Stimulated activated CD4-positive, alpha-beta T cell treated with anti-CD3 and anti-CD28 coated beads, Interleukin-2, amount 100 ng/mL, for 48 hours (primary cell): Measurements from ENCODE around the gene SERTAD4.
"Not testable (repeated sequence)": the region's sequence is repeated elsewhere in the genome, so short reads cannot be mapped to it uniquely, and the experiment has no call there.

Source experiments
- DNase-seq, 2 donors: peaks; one replicate each; pipeline ENCODE4 v3.0.0-alpha.2; 2020

SERTAD4 gene

DNA sequence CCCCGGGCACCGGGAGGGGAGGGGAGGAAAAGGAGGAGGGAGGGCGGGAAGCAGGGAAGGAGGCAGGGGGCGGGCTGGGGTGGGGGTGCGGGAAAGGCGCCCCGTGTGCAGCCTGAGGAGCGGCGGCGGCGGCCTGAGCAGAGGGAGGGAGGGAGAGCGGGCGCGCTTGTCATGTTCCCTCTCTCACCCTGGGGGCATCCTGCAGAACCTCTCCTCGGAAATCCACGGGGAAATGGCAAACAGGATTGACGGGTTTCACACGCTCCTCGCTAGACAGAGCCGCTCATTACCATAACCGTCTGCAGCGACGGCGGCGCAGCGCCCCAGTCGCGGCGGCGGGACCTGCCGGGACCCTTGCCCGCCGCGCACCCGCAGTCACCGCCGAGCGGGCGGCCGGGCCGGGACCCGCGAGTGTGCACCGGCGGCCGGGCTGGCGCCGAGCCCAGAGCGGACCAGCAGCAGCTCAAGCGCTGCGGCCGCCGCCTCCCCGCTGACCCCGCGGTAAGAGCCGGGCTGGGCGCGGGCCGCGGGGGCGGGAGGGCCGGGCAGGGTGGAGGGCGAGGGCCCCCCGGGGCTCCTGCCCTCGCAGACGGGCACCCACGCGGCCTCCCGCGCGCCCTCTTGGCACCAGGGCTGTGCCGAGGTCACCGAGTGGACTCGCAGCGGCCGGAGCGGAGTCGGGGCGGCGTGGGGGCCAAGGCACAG is at the start of gene SERTAD4:
Gene SERTAD4, plus strand, starts transcription at position 286 of the 705 bp plus-strand sequence. CDS start 5,165 bp downstream, outside the sequence.
- DNase-seq = no peak

DNA sequence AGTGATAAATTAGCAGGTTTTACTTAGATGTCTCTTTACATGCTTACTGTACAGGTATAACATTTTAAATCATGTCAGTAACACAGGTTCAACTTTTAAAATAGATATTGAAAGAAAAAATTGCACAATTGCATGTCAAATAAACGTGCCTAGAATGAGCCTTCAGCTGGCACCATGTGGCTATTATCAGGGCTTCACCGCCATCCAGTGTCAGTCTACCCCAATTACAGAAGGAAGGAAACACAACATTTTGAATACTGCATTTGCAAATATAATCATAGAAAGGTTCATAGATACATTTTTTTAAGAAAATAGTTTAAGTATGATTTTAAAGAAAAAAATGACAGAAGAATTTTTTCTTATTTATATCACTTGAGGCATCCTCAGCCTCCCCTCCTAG is 47.5 kb upstream of the SERTAD4 start:
- DNase-seq = no peak

DNA sequence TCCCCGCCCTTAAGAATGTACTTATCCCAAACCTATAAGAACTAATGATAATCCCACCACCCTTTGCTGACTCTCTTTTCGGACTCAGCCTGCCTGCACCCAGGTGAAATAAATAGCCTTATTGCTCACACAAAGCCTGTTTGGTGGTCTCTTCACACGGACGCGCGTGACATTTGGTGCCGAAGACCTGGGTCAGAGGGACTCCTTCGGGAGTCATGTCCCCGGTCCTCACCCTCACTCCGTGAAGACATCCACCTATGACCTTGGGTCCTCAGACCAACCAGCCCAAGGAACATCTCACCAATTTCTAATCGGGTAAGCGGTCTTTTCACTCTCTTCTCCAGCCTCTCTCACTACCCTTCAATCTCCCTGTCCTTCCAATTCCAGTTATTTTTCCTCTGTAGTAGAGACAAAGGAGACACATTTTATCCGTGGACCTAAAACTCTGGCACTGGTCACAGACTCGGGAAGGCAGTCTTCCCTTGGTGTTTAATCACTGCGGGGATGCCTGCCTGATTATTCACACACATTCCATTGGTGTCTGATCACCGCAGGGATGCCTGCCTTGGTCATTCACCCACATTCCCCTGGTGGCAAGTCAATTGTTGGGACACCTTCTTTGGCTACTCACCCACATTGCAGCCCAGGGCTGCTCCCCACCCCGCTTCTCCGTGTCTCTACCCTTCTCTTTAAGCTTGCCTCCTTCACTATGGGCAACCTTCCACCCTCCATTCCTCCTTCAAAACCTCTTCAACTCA is 44.6 kb upstream of the SERTAD4 start:
- not testable (repeated sequence) for DNase-seq

DNA sequence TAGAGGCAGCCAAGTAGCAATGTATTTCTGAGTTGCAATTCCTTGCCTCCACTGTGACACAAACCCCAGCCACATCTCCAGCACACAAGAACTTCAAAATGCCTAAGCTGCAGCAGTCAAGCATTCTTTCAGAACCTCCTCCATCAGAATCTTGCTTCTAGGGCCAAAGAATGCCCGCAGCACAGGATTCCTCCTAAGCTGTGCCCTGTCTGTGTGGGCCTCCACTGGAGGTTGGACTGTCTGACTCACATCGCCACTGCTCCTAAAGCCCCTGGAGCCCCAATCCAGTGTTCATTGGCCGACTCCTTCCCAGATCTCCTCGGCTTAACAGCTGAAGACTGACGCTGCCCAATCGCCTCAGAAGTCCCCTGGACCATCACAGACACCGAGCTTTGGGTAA is 43.2 kb upstream of the SERTAD4 start:
- no peak for DNase-seq

DNA sequence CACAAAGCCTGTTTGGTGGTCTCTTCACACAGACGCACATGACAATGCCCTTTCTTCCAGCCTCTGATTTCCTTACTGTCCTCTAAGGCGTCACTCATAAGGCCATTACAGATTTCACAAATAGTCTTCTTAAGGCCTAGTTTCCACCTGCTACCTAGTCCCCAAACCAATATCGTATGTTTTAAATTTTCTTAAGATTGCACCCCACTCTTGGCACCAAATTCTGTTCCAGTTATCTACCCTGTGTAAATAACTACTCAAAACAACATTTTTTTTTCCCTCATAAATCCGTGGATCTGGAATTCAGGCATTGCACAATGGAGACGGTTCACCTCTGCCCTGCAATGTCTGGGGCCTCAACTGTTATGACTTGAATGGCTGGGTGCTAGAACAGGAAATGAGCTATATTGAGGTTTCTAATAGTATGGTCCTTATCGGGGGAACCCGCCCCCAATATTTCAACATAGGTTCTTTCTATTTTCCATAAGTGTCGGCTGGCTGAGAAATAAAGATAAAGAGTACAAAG is 36.9 kb upstream of the SERTAD4 start:
- DNase-seq = no peak

DNA sequence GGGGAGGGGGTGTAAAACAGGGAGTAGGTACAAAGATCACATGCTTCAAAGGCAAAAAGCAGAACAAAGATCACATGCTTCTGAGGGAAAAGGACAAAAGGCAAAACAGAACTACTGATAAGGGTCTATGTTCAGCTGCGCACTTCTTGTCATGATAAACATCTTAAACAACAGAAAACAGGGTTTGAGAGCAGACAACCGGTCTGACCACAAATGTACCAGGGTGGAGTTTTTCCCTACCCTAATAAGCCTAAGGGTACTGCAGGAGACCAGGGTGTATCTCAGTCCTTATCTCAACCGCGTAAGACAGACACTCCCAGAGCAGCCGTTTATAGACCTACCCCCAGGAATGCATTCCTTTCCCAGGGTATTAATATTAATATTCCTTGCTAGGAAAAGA is 36.3 kb upstream of the SERTAD4 start:
- DNase-seq = not testable (repeated sequence)

DNA sequence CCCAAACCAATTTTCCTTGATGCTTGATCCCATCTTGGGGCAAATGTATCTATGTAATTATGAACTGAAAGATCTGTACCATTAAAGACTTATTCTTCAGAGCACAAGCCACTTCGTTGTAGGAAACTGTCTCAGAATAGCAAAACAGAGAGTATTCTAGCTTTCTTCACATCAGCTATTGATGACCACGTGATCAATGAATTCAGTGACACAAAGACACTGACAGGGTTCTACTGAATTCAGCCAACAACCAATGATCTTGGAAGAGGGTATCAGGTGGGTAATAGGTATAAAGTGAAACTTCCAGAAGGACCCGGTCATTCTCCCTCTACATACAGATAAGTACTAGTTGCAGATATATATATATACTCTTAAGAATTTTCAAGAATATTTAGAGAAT is 33.8 kb upstream of the SERTAD4 start:
- no peak for DNase-seq

DNA sequence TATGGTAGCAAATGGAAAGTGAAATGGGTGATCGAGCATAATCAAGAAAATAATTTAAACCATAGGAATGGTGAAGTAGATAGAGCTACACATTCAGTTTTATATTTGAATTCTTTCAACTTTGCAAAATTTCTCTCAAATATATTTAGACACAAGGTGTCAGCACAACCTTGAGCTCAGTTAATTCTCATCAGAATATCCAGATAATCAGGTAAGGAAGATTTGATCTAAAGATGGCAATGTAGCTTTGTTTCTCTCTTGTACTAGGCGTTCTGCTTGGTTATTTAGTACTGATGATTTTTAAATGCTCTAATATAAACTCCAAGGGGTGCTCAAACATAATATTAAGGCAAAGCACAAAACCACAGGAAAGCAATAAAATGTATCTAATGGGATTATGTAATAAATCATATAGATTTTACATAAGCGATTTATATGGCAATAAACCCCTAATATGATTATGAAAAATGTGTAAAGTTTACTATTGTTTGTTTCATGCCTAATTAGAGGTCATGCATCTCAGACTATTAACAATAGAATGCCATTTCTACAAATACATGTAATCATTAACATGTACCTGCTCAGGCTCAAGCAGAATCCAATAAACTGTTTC is 32.4 kb upstream of the SERTAD4 start:
- no peak for DNase-seq

DNA sequence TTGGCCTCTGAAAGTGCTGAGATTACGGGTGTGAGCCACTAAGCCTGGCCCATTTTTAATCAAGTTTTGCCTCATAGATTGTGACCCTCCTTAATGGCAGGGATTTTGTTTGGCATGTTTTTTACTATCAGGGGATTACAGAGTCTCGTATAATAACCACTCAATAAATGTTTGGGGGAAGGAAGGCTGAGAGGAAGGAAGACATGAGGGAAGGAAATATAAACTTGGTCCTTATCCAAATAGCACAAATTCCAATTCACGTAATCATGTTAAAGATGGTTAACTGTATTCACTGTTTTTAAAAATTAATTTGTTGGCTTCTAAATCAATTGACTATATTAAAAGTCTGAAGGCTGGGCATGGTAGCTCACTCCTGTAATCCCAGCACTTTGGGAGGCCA is 30.9 kb upstream of the SERTAD4 start:
- no peak for DNase-seq

DNA sequence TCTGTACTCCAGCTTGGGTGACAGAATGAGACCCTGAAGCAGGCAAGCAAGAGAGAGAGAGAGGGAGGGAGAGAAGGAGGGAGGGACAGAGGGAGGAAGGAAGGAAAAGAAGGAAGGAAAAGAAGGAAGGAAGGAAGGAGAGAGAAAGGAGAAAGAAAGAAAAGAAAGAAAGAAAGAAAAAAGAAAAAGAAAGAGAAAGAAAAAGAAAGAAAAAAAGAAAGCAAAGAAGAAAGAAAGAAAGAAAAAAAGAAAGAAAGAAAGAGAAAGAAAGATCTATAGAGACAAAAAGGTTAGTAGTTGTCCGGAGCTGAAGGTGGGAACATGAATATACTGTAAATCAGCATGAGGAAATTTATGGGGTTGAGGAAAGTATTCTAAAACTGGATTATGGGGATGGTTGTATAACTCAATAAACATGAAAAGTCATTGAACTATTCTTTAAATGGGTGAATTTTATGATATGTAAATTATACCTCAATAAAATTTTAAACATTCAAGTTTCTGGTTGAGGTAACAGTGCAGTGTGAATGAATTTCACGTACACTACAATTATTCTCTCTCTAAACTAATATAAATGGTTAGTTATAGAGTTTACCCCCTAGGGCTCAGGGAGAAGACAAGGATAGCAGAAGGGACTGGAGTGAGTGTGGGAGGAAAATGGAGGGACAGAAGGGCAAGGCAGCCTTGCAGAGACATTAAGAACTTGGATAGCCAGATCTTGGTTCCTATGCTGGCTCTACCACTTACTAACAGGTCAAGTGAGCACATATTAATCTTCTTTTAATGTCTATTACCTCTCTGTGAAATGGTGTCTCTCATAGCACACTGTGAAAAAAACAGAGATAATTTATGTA is 24.8 kb upstream of the SERTAD4 start:
- DNase-seq = no peak

DNA sequence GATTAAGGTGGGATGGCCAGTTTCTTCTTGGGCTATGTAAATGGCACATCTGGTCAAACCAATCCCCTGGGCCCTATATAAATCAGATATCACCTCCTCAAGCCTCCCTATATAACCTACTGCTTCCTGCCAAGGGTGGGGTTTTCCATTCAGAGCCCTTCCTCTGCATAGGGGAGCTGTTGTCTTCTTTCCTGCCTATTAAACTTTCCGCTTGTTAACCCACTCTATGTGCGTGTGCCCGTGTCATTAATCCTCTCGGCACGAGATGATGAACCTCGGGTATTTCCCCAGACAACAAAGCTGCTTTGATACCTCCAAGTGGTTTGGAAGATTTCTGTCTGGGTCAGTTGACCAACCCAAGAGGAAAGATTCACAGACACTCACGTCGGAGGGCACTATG is 19.3 kb upstream of the SERTAD4 start:
- no peak for DNase-seq

DNA sequence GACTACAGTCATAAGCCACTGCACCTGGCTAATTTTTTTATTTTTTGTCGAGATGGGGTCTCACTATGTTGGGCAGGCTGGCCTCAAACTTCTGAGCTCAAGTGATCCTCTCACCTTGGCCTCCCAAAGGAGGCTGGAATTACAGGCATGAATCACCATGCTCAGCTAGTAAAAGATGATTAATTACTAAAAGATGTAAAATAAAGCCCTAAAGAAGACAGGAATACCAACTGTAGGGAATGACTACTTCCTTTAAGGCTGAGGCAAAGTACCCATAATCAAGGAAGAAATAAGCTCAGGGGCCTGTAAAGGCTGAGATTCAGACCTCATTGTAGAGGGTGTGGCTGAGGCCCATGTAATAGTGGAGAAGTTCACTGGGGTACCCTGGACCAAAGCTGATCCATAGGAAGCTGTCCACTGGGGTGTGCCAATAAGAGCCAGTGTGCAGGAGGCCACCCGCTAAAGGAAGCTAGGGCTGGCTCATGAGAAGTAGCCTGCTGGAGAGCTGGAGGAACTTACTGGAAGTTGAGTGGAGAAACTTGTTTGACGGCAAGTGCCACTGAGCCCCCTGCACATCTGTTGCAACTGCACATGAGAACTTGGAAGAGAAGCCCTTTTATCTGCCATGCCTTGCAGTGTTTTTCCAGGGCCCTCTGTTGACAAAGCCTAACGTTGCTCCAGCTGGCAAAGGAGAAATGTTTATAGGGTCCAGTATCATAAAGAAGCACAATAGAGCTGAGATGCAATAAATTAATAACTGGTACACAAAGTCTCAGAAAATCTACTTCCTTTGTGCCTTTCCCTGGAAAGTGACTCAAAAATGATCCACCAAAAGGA is 17.8 kb upstream of the SERTAD4 start:
- DNase-seq = no peak

DNA sequence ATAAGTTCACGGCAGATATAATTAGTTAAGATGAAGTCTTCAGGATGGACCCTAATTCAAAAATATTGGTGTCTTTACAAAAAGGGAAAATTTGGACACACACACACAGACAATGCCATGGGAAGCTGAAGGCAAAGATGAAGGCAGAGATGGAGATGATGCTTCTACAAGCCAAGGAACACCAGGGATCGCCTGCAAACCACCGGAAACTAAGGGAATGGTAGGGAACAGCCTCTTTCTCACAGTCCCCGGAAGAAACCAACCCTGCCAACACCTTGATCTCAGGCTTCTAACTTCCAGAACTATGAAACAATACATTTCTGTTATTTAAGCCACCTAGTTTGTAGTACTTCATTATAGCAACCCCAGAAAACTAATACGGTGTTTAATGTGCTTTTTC is 15.1 kb upstream of the SERTAD4 start:
- DNase-seq = no peak

DNA sequence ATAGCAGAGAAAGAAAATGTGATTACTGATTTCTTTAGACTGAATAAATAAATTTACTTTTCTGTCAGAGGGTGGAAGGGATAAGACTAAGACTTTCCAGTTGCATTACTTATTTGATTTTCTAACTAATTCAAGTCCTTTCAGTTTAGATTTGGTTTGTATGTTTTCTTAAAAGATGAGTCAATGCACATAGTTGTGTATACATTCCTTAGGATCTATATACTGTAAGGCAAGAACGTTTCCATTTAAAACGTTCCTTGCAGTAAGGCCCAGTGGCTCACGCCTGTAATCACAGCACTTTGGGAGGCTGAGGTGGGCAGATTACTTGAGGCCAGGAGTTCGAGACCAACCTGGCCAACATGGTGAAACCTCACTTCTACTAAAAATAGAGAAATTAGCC is 14.5 kb upstream of the SERTAD4 start:
- DNase-seq = no peak

DNA sequence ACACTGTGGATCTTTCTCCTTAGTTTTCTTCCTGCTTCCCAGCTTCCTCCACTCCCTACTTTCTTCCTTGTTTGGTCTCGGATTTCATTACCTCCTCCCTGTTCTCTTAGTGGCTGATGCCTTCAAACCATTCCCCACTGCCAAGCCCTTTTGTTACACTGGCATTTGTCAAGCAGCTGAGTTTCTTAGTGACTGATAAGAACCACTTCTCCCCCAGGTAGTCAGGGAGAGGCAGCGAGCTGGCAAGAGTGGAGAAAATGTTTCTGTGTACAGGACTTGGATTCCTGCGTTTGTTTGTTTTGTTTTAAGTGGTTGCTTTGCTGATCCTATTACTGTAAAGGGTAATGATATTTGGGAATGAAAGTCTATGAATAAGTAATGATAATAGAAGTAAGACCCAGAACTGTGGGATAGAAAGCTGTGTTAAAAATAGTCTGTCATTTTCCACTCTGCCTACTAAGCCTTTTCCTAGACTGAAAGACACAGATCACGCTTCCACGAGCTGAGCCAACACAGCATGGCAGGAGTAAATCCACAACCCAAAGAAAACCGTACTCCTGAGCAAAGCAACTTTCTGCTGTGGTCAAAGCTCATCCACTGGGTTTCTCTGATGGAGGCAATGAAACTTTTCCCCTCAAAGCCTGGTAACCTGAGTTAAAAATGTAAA is 10.1 kb upstream of the SERTAD4 start:
- no peak for DNase-seq

DNA sequence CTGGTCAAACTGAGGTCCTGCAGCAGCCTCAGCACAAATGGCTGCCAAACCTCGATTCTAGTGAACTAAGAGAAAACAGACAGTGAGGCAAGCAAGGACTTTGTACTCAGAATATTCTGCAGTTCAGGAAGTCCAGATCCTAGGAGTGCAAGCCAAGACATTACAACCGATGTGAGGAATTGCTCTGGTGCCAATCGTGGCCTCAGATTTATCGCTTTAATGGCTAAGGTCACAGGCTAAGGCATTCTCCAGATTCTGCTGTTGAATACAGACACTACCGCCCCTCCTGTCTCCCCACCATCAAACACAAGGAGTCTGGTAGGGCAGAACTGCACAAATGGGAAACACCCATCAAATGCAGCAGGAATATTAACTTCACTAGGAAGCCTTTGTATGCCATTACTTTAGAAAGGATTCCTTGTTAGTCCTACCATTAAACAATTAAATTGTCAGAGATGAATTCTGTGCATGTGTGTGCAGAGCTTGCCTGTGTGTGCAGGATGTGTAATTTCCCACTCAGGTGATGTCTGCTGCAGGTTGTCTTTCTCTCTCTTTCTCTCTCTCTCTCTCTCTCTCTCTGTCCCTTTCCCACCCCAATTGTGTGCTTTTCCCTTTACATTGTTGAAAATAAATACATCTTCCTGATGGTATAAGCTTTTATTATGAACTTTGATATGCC is 9.2 kb upstream of the SERTAD4 start:
- DNase-seq = no peak

DNA sequence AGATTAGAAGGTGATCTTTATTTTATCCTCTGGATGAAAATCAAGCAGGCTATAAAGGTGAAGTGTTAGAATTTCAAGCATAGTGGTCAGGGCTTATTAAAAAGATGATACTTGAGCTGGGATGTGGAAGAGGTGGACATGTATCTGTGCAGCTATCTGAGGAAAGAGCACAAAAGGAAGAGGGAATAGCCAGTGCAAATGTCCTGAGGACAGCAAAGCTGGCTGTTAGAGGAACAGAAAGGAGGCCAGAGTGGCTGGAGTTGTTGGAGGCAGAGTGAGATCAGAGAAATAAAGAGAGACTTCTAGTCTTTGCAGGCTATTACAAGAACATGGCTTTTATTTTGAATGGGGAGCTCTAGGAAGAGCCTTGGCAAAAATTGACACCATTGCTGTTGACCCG is 4.4 kb upstream of the SERTAD4 start:
- DNase-seq = no peak

DNA sequence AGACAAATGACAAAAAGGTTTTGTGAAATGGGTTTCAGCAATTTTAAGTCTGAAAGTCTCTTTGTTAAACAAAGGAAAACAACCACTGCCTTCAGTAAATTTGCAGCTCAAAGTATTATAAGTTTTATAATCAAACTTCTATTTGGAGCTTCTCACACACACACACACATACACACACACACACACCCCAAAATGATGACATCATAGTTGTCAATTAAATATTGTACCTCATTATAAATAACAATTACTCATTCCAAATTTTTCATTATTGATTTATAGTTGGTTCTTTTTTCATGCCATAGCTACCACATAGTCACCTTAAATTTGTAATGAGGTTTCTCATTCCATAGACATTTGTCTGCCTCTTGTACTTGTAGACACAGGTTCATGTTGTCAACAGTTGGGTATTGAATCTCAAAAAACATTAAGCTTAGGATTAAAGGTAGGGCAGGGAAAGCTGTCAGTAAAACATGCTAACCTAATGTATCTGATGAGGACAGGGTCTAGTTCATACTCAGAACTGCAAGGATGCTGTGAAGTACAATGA is 2.4 kb upstream of the SERTAD4 start:
- no peak for DNase-seq

DNA sequence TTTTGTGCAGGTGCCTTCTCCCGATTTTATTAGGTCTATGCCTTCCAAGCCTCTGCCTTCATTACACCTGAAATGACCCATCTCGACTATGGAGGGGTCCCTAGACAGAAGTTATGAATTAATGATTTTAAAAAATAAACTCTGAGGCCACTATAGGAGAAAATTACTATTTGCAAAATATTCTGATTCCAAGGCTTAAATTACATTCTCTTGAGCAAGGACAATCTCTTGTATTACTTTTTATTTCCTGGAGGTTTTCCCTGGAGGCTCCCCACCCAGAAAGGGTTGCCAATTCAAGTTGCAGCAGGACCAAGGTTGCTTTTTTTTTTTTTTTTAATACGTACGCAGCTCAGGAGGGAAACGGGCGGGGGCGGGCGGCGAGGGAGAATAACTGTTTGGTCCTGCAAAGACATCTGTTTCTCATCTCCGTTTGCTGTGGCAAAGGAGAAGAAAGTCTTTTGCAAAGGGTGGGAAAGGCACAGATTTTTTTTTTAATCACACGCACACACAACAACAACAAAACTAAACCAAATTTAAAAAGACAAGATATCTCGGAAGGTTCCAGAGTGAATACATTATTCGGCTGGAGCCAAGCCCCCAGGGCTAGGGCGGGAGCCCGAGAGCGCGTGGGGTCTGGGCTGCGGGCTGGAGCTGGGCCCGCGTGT is 618 bp upstream of the SERTAD4 start:
- DNase-seq = no peak

DNA sequence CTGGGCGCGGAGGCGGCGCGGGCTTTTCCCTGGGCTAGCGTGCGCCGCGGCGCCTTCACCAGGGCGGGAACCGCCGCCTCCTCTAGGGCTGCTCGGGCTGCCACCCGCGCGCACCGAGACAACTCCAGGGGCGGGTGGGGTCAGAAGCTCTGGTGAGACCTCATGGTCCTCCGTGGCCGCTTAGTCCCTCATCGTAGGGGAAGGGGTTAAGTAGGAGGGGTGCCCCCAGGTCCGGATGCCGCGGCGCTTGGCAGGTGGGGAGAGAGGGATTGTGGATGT is 559 bp downstream of the SERTAD4 start:
- DNase-seq = no peak
